PC-9 (cell line): Measurements from ENCODE around the gene RHBDD1. TPM values are rescaled to one million over a fixed set of nuclear protein-coding genes. Genes with fewer than 3 reads are reported as not detected.

Experiments used
- BruUV-seq: library from RNA; stranded (reverse); fragments of 400-500 nt; replicated peaks from 2 replicates; lab custom pipeline; 2021; lab: Mats Ljungman, UMichigan
- CTCF ChIA-PET: fragments of 300-600 bp; sonication (Branson Sonifier 250); formaldehyde crosslinking; loops from one replicate; lab custom pipeline; 2022; ENCODE audit warnings: antibody characterized with exemption; lab: Charles Lee
- POLR2A ChIA-PET: fragments of 300-600 bp; sonication (Branson Sonifier 250); formaldehyde crosslinking; loops from one replicate; lab custom pipeline; 2022; ENCODE audit warnings: antibody characterized with exemption; ENCODE audit not compliant: unreplicated experiment; lab: Charles Lee
- DNase-seq, 2 experiments: peaks; one replicate each; pipeline versions ENCODE4 v3.0.0 to v3.0.0-alpha.2; 2015 to 2022; ENCODE audit warnings: mixed read lengths in 1 of 2
- H2AFZ ChIP-seq: fragments of 200-600 bp; sonication (generic); 2 replicates; pipeline ENCODE4 v1.8.1; 2017; ENCODE audit warnings: antibody characterized with exemption
- H3F3A ChIP-seq: fragments of 200-600 bp; sonication (generic); 2 replicates; pipeline ENCODE4 v1.8.1; 2017; ENCODE audit warnings: antibody characterized with exemption, mild to moderate bottlenecking, low read depth; ENCODE audit not compliant: insufficient read depth
- H3K27ac ChIP-seq: fragments of 200-600 bp; sonication (generic); 2 replicates; pipeline ENCODE4 v1.6.1; 2016; ENCODE audit warnings: mixed run types
- H3K27me3 ChIP-seq: fragments of 200-600 bp; sonication (generic); 2 replicates; pipeline ENCODE4 v1.6.1; 2016; ENCODE audit warnings: low read depth, mixed run types; ENCODE audit not compliant: insufficient read depth
- H3K36me3 ChIP-seq: fragments of 200-600 bp; sonication (generic); 2 replicates; pipeline ENCODE4 v1.6.1; 2016; ENCODE audit warnings: low read depth, mixed run types
- H3K4me1 ChIP-seq: fragments of 200-600 bp; sonication (generic); replicated peaks from 2 replicates; pipeline ENCODE4 v1.6.1; 2016; ENCODE audit warnings: mixed run types; ENCODE audit not compliant: insufficient read depth
- H3K4me2 ChIP-seq: fragments of 200-600 bp; sonication (generic); 2 replicates; pipeline ENCODE4 v1.6.1; 2017; ENCODE audit warnings: mixed run types
- H3K4me3 ChIP-seq: fragments of 200-600 bp; sonication (generic); 2 replicates; pipeline ENCODE4 v1.6.1; 2016; ENCODE audit warnings: mixed run types
- H3K79me2 ChIP-seq: fragments of 200-600 bp; sonication (generic); 2 replicates; pipeline ENCODE4 v1.6.1; 2017; ENCODE audit warnings: low read depth, mixed run types
- H3K9me2 ChIP-seq: fragments of 200-600 bp; sonication (generic); 2 replicates; pipeline ENCODE4 v1.8.1; 2017; ENCODE audit warnings: mild to moderate bottlenecking; ENCODE audit not compliant: insufficient read depth
- H3K9me3 ChIP-seq: fragments of 200-600 bp; sonication (generic); 2 replicates; pipeline ENCODE4 v1.8.1; 2016; ENCODE audit warnings: low read depth; ENCODE audit not compliant: insufficient read depth
- H4K20me1 ChIP-seq: fragments of 200-600 bp; sonication (generic); 2 replicates; pipeline ENCODE4 v1.8.1; 2017; ENCODE audit not compliant: insufficient read depth
- EZH2 ChIP-seq: fragments of 200-600 bp; sonication (generic); IDR thresholded peaks from 2 replicates; pipeline ENCODE4 v1.8.0; 2017; ENCODE audit warnings: antibody characterized with exemption, low read depth
- intact Hi-C: fragments of 100-400 bp; cut with micrococcal nuclease; formaldehyde crosslinking; loops from one replicate; pipeline ENCODE4 v1.10.0; 2022; ENCODE audit not compliant: unreplicated experiment
- total RNA-seq: library from RNA; stranded (reverse); gene quantifications from 2 replicates; pipeline ENCODE4 v1.2.3, GENCODE V29; 2021
- TF ChIP-seq, protein P1 (sequence below): fragments of 200-600 bp; sonication (generic); conservative IDR thresholded peaks from 2 replicates; pipeline ENCODE4 v1.6.1; 2017; ENCODE audit warnings: mixed run types, antibody characterized with exemption, mild to moderate bottlenecking, moderate library complexity

Gene RHBDD1
- total RNA-seq, 1 experiment from 2014 or later, result 22.3 TPM

DNA sequence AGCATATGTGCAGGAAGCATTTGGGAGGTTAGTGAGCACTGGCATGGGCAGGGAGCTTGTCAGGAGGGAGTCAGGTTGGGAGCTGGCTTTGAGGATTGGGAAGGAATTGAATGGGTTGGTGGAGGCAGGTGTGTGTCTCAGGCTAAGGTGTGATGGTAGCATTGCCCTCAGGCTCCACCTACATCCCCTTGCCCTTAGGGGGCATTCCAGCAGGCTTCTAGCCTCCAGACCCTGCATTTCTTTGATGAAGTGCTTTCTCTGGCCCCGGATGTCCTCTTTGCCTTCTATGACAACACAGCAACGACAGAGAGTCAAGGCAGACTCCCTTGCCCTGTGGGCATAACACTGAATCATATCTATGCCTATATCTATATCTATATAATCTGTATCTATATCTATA, 13.5 kb downstream of the RHBDD1 start:
- Histone ChIP-seq H3K27ac (no peak overlapping the region), H3K4me3 (no peak overlapping the region), H3K79me2 (no peaks in the 10 kb centered on the region), H3F3A (no peaks in the 10 kb centered on the region), H2AFZ (no peak overlapping the region), H3K9me3 (no peaks in the 10 kb centered on the region), H3K27me3 (no peaks in the 10 kb centered on the region), H3K4me2 (no peak overlapping the region), H4K20me1 (no peaks in the 10 kb centered on the region), H3K4me1 (no peaks in the 10 kb centered on the region), H3K36me3 (no peaks in the 10 kb centered on the region), H3K9me2 (no peaks in the 10 kb centered on the region)
- POLR2A ChIA-PET, result no interaction called here
- BruUV-seq, result no TSS peak
- CTCF ChIA-PET, result no interaction called here
- intact Hi-C loops, result no loop called here
- TF ChIP-seq EZH2, result no peak
- TF ChIP-seq, protein P1, sequence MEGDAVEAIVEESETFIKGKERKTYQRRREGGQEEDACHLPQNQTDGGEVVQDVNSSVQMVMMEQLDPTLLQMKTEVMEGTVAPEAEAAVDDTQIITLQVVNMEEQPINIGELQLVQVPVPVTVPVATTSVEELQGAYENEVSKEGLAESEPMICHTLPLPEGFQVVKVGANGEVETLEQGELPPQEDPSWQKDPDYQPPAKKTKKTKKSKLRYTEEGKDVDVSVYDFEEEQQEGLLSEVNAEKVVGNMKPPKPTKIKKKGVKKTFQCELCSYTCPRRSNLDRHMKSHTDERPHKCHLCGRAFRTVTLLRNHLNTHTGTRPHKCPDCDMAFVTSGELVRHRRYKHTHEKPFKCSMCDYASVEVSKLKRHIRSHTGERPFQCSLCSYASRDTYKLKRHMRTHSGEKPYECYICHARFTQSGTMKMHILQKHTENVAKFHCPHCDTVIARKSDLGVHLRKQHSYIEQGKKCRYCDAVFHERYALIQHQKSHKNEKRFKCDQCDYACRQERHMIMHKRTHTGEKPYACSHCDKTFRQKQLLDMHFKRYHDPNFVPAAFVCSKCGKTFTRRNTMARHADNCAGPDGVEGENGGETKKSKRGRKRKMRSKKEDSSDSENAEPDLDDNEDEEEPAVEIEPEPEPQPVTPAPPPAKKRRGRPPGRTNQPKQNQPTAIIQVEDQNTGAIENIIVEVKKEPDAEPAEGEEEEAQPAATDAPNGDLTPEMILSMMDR, result no peak
- DNase-seq, result no peak

DNA sequence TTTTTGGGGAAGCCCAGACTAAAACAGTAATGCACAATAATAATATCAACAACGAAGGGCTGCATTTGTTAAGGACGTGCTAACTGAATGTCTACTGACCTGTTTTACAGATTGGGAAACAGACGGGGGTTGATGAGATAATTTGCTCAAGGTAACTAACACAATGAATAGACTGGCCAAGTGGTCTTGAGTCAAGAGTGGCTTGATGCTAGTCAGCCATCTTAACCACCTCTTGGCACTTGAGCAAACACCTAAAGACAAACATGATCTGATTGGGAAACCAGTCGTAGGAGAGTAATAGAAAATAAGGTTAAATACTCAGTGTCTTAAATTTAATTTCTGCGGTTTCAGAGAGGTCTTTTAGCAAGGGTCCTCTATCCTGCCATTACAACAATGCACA, 14.2 kb downstream of the RHBDD1 start:
- H4K20me1 ChIP-seq, result no peaks in the 10 kb centered on the region
- intact Hi-C loops, result no loop called here
- no peaks in the 10 kb centered on the region for H3K9me3 ChIP-seq
- TF ChIP-seq, protein P1, result no peak
- TF ChIP-seq EZH2, result no peak
- no peak for DNase-seq
- H3K27ac ChIP-seq, result no peak overlapping the region
- no peaks in the 10 kb centered on the region for H3K27me3 ChIP-seq
- no peak overlapping the region for H2AFZ ChIP-seq
- no peak overlapping the region for H3K4me3 ChIP-seq
- H3K79me2 ChIP-seq, result no peaks in the 10 kb centered on the region
- ChIA-PET POLR2A (no interaction called here), CTCF (no interaction called here)
- H3F3A ChIP-seq, result no peaks in the 10 kb centered on the region
- H3K9me2 ChIP-seq, result no peaks in the 10 kb centered on the region
- H3K4me1 ChIP-seq, result no peaks in the 10 kb centered on the region
- H3K36me3 ChIP-seq, result no peaks in the 10 kb centered on the region
- no peak overlapping the region for H3K4me2 ChIP-seq
- no TSS peak for BruUV-seq

DNA sequence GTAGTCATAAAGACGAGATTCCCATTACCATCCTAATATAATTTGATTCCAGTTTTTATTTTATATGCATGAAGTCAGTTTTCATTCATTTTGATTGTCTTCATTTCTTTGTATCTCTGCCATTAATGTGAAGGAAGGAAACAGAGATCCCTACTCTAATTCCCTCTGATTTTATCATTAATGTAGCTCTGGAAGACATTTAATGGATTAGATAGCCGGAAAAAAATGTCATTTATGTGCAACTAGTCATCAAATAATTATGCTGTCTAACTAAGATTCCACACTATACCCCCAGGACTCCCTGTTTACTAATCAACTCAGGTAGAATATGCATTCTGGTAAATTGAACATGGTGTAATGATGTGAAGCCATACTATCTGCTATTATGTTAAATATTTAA, 19.9 kb downstream of the RHBDD1 start:
- H3F3A ChIP-seq, result no peaks in the 10 kb centered on the region
- no TSS peak for BruUV-seq
- POLR2A ChIA-PET, result no interaction called here
- CTCF ChIA-PET, result no interaction called here
- intact Hi-C loops, result no loop called here
- H3K9me2 ChIP-seq, result no peaks in the 10 kb centered on the region
- no peaks in the 10 kb centered on the region for H3K79me2 ChIP-seq
- no peaks in the 10 kb centered on the region; the same call in 1 of the 2 replicates for H3K9me3 ChIP-seq
- H3K27ac ChIP-seq, result no peak overlapping the region
- H2AFZ ChIP-seq, result no peak overlapping the region
- H3K4me1 ChIP-seq, result no peaks in the 10 kb centered on the region
- no peak for DNase-seq
- H4K20me1 ChIP-seq, result no peaks in the 10 kb centered on the region
- H3K4me2 ChIP-seq, result no peak overlapping the region
- no peak overlapping the region for H3K4me3 ChIP-seq
- H3K27me3 ChIP-seq, result no peaks in the 10 kb centered on the region
- H3K36me3 ChIP-seq, result no peaks in the 10 kb centered on the region
- no peak for TF ChIP-seq EZH2
- TF ChIP-seq, protein P1, result no peak
